B cell (primary cell): Measurements from ENCODE around the gene VCPKMT. TPM values are rescaled to one million over a fixed set of nuclear protein-coding genes. Genes with fewer than 3 reads are reported as not detected.

Source experiments
- ATAC-seq: fragments of 200-7000 bp; cut with Tn5 transposase; one replicate; pipeline ENCODE4 v1.10.0; 2021; ENCODE audit warnings: low read depth, mild to moderate bottlenecking, moderate number of reproducible peaks, moderate library complexity
- CTCF ChIA-PET: fragments of 350-600 bp; sonication (Branson Sonifier 250); formaldehyde crosslinking; loops from one replicate; lab custom pipeline; 2021; ENCODE audit warnings: antibody characterized with exemption, inconsistent platforms; lab: Charles Lee
- POLR2A ChIA-PET: fragments of 350-600 bp; sonication (Branson Sonifier 250); formaldehyde crosslinking; loops from one replicate; lab custom pipeline; 2021; ENCODE audit warnings: antibody characterized with exemption; lab: Charles Lee
- DNase-seq: peaks from one replicate; pipeline ENCODE4 v3.0.0; 2013
- H2AFZ ChIP-seq: 2 replicates; pipeline ENCODE4 v1.6.1; 2012; ENCODE audit warnings: mild to moderate bottlenecking, low read depth, low read length; ENCODE audit not compliant: insufficient read depth, poor library complexity, severe bottlenecking
- H3K27ac ChIP-seq, 2 donors: 1 replicate in 1 of 2; 2 replicates in 1 of 2; pipeline ENCODE4 v1.5.1; 2012 to 2013; ENCODE audit warnings: low read length in 2 of 2, mild to moderate bottlenecking in 2 of 2, moderate library complexity in 1 of 2
- H3K27me3 ChIP-seq, 4 experiments: fragments of 200-600 bp in 1 of 4; sonication (generic) in 1 of 4; replicated peaks in 1 of 4; 1 replicate in 2 of 4; 2 replicates in 2 of 4; pipeline versions ENCODE4 v1.6.1 to v1.7.0; 2013 to 2016; ENCODE audit warnings: low read length in 3 of 4, mild to moderate bottlenecking in 2 of 4, mixed read lengths in 1 of 4, moderate library complexity in 1 of 4; ENCODE audit not compliant: insufficient read depth in 4 of 4, control insufficient read depth in 3 of 4; ENCODE audit errors: control extremely low read depth in 1 of 4
- H3K36me3 ChIP-seq, 2 experiments: replicated peaks in 1 of 2; 1 replicate in 1 of 2; 2 replicates in 1 of 2; pipeline versions ENCODE4 v1.6.1 to v1.7.1; 2013; ENCODE audit warnings: low read length in 1 of 2; ENCODE audit not compliant: insufficient read depth in 2 of 2, control insufficient read depth in 1 of 2; ENCODE audit errors: control extremely low read depth in 1 of 2, extremely low read depth in 1 of 2
- H3K4me1 ChIP-seq, 2 donors: fragments of 200-600 bp in 1 of 2; sonication (generic) in 1 of 2; 1 replicate in 1 of 2; 2 replicates in 1 of 2; pipeline versions ENCODE4 v1.5.1 to v1.6.1; 2013 to 2017; ENCODE audit warnings: low read length in 2 of 2; ENCODE audit not compliant: control insufficient read depth in 2 of 2, insufficient read depth in 2 of 2
- H3K4me2 ChIP-seq: replicated peaks from 2 replicates; pipeline ENCODE3; 2012; ENCODE audit warnings: mild to moderate bottlenecking, low read depth, low read length; ENCODE audit not compliant: poor library complexity, severe bottlenecking
- H3K4me3 ChIP-seq, 5 experiments: fragments of 200-600 bp in 1 of 5; sonication (generic) in 1 of 5; 1 replicate in 3 of 5; 2 replicates in 2 of 5; pipeline versions ENCODE4 v1.5.1 to v1.7.0; 2011 to 2016; ENCODE audit warnings: low read length in 4 of 5, mild to moderate bottlenecking in 4 of 5, low read depth in 2 of 5, control low read depth in 1 of 5, moderate library complexity in 1 of 5; ENCODE audit not compliant: insufficient read depth in 1 of 5; ENCODE audit errors: control extremely low read depth in 1 of 5, extremely low read depth in 1 of 5
- H3K79me2 ChIP-seq: fragments of 200-600 bp; sonication (generic); one replicate; pipeline ENCODE4 v1.6.0; 2016; ENCODE audit warnings: low read length; ENCODE audit not compliant: control insufficient read depth, insufficient read depth
- H3K9ac ChIP-seq: fragments of 200-600 bp; sonication (generic); 2 replicates; pipeline ENCODE4 v1.6.1; 2017; ENCODE audit warnings: mild to moderate bottlenecking, low read length, moderate library complexity
- H3K9me3 ChIP-seq, 3 donors: one replicate each; pipeline versions ENCODE4 v1.6.1 to v1.7.1; 2013; ENCODE audit warnings: low read length in 2 of 3; ENCODE audit not compliant: control insufficient read depth in 2 of 3, insufficient read depth in 1 of 3; ENCODE audit errors: control extremely low read depth in 1 of 3
- H4K20me1 ChIP-seq: 2 replicates; pipeline ENCODE4 v1.6.0; 2012; ENCODE audit warnings: mild to moderate bottlenecking, low read length; ENCODE audit not compliant: insufficient read depth, control insufficient read depth, poor library complexity, severe bottlenecking
- H3K27ac Mint-ChIP-seq: one replicate; pipeline ENCODE4 v1.8.0; 2021; ENCODE audit warnings: mixed read lengths
- H3K27me3 Mint-ChIP-seq: one replicate; pipeline ENCODE4 v1.8.0; 2021; ENCODE audit warnings: mixed read lengths
- H3K4me1 Mint-ChIP-seq: one replicate; pipeline ENCODE4 v1.8.0; 2021; ENCODE audit warnings: mixed read lengths
- H3K4me3 Mint-ChIP-seq: one replicate; pipeline ENCODE4 v1.8.0; 2021; ENCODE audit warnings: mixed read lengths
- H3K9me3 Mint-ChIP-seq: one replicate; pipeline ENCODE4 v1.8.0; 2022; ENCODE audit warnings: mixed read lengths; ENCODE audit not compliant: insufficient read depth
- CTCF ChIP-seq: fragments of 200-600 bp; IDR thresholded peaks from one replicate; pipeline ENCODE4 v1.8.0; 2022; ENCODE audit warnings: antibody characterized with exemption, mild to moderate bottlenecking
- EZH2 ChIP-seq: IDR thresholded peaks from 2 replicates; pipeline ENCODE4 v1.6.1; 2012; ENCODE audit warnings: borderline replicate concordance, low read depth, mild to moderate bottlenecking, moderate library complexity, low read length; ENCODE audit not compliant: insufficient read depth, poor library complexity, severe bottlenecking
- WGBS: methylation state at CpG from one replicate; pipeline ENCODE4 v1.1.5; 2013; ENCODE audit warnings: missing lambda C conversion rate; ENCODE audit not compliant: insufficient coverage; 5-methylcytosine and 5-hydroxymethylcytosine counted together
- intact Hi-C: fragments of 100-400 bp; cut with micrococcal nuclease; formaldehyde crosslinking; loops from one replicate; pipeline ENCODE4 v1.10.0; 2022
- polyA plus RNA-seq: library from polyadenylated mRNA; depleted of rRNA; stranded (reverse); fragments of >200 nt; gene quantifications from 2 replicates; pipeline ENCODE4 v1.2.3, GENCODE V29; 2012
- total RNA-seq, 2 donors: library from RNA; stranded (reverse); fragments of 120-200 nt in 1 of 2; gene quantifications; 1 replicate in 1 of 2; 2 replicates in 1 of 2; pipeline versions ENCODE4 v1.2.3 to v1.2.4, GENCODE V29; 2013 to 2022

The VCPKMT gene
- total and polyA plus RNA-seq, 2 donors (not counting 1 experiment from before 2014, with no cell fraction given) = 27.1 to 40.3 TPM

GRCh38 chr14:50107850-50108249, 8.5 kb downstream of the VCPKMT start:
- Histone ChIP-seq H3K27me3 (no peaks in the 10 kb centered on the region), H3K9me3 (no peaks in the 10 kb centered on the region), H3K4me2 (no peak overlapping the region), H3K36me3 (peaks cover 15 to 51% of the 10 kb centered on the region in 2 experiments), H3K79me2 (peaks cover 86% of the 10 kb centered on the region), H3K4me3 (no peak overlapping the region), H3K27ac (peak overlapping the region in 1 of 2 donors; percentile 60), H4K20me1 (no peaks in the 10 kb centered on the region), H2AFZ (no peak overlapping the region), H3K9ac (no peak overlapping the region), H3K4me1 (peaks cover 30 to 36% of the 10 kb centered on the region in 2 donors)
- ChIA-PET POLR2A (interaction anchor here (0.6 to 2.0 kb wide), 6 partner anchors 8 to 245 kb away, joined by 3 to 7 read pairs (median 6); partner anchors contain the start of gene VCPKMT), CTCF (interaction anchor here (0.6 to 10.1 kb wide), 6 partner anchors 46 to 255 kb away, joined by 3 to 182 read pairs (median 6); partner anchors contain the start of gene NEMF)
- intact Hi-C loops = no loop called here
- H3K27me3 Mint-ChIP-seq = no peaks in the 10 kb centered on the region
- WGBS = no CpG with 5 or more reads among the region's 2 CpGs
- H3K27ac Mint-ChIP-seq = peak overlapping the region; percentile 61
- no peak for DNase-seq
- H3K9me3 Mint-ChIP-seq = no peaks in the 10 kb centered on the region
- H3K4me1 Mint-ChIP-seq = peaks cover 42% of the 10 kb centered on the region
- no peak for ATAC-seq
- H3K4me3 Mint-ChIP-seq = no peak overlapping the region
- TF ChIP-seq CTCF (no peak), EZH2 (no peak)

- WGBS = 100% methylated on average over 4 of the region's 4 CpGs
- H4K20me1 ChIP-seq = no peaks in the 10 kb centered on the region
- peaks cover 96% of the 10 kb centered on the region for H3K79me2 ChIP-seq
- POLR2A ChIA-PET = interaction anchor here (2.0 kb wide), 1 partner anchor 44 kb away, joined by 5 read pairs; no protein-coding TSS in a partner anchor
- Mint-ChIP-seq H3K4me3 (no peak overlapping the region), H3K9me3 (no peaks in the 10 kb centered on the region), H3K4me1 (peaks cover 33% of the 10 kb centered on the region), H3K27ac (peak overlapping the region; percentile 48), H3K27me3 (no peaks in the 10 kb centered on the region)
- H3K9me3 ChIP-seq = no peaks in the 10 kb centered on the region
- H3K27ac ChIP-seq = peak overlapping the region in 1 of 2 donors; percentile 60
- ATAC-seq (no peak), DNase-seq (no peak)
- H3K4me3 ChIP-seq = no peak overlapping the region
- H3K27me3 ChIP-seq = no peaks in the 10 kb centered on the region
- H3K9ac ChIP-seq = no peak overlapping the region
- H3K36me3 ChIP-seq = peaks cover 15 to 36% of the 10 kb centered on the region in 2 experiments
- TF ChIP-seq EZH2 = no peak
- TF ChIP-seq CTCF = no peak
- intact Hi-C loops = no loop called here
- H3K4me2 ChIP-seq = no peak overlapping the region
- CTCF ChIA-PET = interaction anchor here (1.0 to 10.1 kb wide), 4 partner anchors 103 to 253 kb away, joined by 3 to 182 read pairs (median 33); partner anchors contain the start of gene NEMF
- peaks cover 19 to 29% of the 10 kb centered on the region in 2 donors for H3K4me1 ChIP-seq
- H2AFZ ChIP-seq = no peak overlapping the region
These were observed 10.2 kb downstream of the VCPKMT start for GRCh38 chr14:50106178-50106577.
